ENCODE measurements around the gene LDLRAD4.

The LDLRAD4 gene

DNA sequence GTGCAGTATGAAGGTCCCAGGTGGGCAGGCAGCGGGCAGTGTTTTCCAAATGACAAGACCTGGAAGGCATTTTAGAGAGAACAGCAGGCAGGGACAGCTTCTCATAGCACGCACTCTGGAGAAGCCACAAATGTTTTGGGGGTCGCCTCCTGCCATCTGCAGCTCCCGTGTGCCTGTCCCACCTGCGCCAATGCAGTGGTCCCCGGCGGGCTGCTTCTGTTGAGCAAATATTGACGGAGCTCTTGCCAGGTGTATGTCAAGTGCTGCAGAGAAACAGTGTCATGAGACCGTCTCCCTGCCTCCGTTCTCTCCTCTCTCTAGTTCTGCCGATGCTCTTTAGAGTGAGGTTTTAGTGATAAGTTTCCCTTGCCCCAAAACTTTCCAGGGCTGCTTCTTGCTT lies 174.8 kb downstream of the LDLRAD4 start:
- no peak for DNase-seq

GRCh38 chr18:13394801-13395200 lies 176.2 kb downstream of the LDLRAD4 start:
- DNase-seq: no peak

- no peak for DNase-seq
Observed at GRCh38 chr18:13395577-13395976, 177.0 kb downstream of the LDLRAD4 start.

- no peak for DNase-seq
Observed at GRCh38 chr18:13397504-13398163, 179.1 kb downstream of the LDLRAD4 start.

GRCh38 chr18:13398631-13399030 lies 180.1 kb downstream of the LDLRAD4 start:
- no peak for DNase-seq

DNA sequence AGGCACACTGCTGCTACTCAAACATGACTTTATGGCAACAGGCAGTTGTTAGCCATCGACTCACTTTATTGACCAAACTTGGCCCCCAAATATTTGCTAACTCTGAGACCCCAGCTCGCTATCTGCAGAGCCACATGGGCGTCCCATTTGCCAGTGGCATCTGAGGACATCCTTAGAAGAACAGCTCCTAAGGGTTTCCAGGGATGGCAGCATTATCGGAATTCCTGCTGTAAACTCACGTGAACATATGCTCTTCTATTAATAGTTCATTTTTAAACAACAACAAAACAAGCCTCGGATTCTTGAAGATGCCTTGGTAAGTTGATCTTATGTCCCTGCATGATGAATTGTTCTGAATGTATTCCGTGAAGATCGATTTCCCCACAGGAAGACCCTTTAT lies 181.0 kb downstream of the LDLRAD4 start:
- no peak for DNase-seq

DNA sequence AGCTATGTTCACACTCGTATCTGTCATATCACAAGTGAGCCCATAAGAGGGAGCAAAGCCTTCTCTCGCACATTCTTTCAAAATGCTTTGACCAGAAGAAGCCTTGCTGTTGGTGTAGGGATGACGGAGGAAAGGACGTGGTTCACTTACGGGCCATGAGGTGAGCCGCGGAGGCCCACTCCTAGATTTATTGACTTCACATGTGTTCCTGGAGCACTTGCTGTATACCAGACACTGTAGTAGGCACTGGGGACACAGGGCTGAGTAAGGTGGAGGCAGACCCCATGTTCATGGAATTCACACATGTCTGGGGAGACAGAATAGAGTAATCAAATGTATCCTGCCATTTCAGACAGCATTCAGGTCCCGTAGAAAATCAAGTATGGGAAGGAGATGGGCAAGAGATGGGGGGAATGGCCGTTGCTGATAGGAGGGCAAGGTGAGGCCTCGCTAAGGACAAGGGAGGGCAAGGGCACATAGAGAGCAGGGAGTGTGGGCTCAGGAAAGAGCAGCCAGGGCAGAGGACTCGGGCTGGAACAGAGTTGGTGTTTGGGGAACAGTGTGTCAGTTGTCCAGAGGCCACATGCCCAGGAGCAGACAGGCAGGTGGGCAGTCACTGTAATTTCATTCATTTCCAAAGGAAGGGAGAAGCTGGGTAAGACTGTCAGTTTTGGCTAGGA lies 182.2 kb downstream of the LDLRAD4 start:
- no peak for DNase-seq

GRCh38 chr18:13401404-13401803 lies 182.8 kb downstream of the LDLRAD4 start:
- DNase-seq: no peak

- DNase-seq: no peak
Observed at GRCh38 chr18:13401826-13402225, 183.3 kb downstream of the LDLRAD4 start.

- no peak for DNase-seq
Observed at GRCh38 chr18:13403786-13404549, 185.4 kb downstream of the LDLRAD4 start.

- no peak for DNase-seq
Observed at GRCh38 chr18:13405305-13406038, 186.9 kb downstream of the LDLRAD4 start.

GRCh38 chr18:13406049-13406615 lies 187.6 kb downstream of the LDLRAD4 start:
- no peak for DNase-seq

- no peak for DNase-seq
Observed at GRCh38 chr18:13406736-13407135, 188.2 kb downstream of the LDLRAD4 start.

GRCh38 chr18:13407484-13407883 lies 188.9 kb downstream of the LDLRAD4 start:
- no peak for DNase-seq

GRCh38 chr18:13409026-13409425 lies 190.5 kb downstream of the LDLRAD4 start:
- no peak for DNase-seq

DNA sequence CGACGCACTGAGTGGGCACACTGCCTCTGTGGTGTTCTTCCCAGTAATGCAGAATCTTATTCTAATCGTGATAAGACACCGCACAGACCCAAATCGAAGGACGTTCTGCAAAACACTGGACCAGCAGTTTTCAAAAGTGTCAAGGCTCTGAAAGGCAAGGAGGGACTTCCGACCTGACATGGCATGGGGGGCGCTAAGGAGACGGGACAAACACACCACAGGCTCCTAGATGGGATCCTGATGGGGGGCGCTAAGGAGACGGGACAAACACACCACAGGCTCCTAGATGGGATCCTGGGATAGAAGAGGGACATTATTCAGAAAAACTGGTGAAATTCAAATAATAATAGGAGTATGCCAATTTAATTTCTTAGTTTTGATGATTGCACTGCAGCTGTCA lies 191.4 kb downstream of the LDLRAD4 start:
- DNase-seq: no peak

DNA sequence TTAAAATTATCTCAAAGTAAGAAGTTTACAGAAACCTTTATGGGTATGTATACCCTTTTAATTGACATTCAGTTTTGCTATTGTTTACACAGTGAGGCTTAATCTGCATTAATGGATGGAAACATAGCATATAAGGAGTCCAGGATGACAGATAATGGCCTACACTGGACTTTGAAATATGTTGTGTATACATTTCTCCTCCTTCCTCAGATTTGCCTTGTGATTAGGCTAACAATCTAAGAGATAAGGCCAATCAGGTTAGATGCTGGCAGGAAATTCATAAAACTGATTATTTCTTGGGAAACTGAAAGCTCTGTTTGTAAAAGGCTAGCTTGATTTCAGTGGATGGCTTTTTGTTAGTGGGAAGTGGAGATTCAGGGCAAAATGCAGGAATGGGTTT lies 191.9 kb downstream of the LDLRAD4 start:
- DNase-seq: no peak

GRCh38 chr18:13412017-13412416 lies 193.5 kb downstream of the LDLRAD4 start:
- no peak for DNase-seq

DNA sequence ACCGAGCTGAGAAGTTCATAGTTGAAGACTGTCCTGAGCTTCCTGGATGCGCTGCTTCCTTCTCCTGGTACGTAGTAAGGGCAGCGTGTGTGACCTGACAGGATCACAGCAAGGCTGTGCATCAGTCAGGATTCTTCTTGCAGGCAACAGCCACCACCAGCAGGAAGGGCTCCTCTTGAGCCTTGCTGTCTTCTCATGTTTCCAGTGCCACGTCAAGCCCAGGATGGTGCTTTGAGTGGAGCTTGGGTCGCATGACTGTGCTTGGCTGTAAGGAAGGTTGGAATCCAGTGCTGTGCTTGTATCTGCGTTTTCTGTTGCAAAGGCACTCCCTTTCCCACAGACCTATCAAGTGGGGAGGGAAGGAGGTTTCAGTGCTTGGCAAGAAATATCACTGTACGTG lies 194.3 kb downstream of the LDLRAD4 start:
- no peak for DNase-seq

DNA sequence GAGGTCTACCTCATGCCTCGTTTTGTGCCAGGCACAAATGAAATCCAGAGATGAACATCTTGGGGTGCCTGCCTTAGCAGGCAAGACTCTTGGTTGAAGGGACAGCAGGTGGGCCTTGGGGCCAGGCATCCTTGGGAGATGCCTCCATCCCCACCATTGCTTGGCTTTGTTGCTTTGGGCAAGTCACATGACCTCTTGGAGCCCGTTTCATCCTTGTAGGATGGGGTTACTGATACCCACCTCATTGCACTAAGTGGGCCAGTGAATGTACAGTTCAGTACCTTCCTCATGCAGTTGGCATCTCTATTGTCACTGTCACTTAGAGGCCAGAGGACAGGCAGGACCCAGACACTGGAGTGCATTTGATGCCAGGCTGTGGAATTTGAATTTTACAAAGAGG lies 195.5 kb downstream of the LDLRAD4 start:
- DNase-seq: no peak

DNA sequence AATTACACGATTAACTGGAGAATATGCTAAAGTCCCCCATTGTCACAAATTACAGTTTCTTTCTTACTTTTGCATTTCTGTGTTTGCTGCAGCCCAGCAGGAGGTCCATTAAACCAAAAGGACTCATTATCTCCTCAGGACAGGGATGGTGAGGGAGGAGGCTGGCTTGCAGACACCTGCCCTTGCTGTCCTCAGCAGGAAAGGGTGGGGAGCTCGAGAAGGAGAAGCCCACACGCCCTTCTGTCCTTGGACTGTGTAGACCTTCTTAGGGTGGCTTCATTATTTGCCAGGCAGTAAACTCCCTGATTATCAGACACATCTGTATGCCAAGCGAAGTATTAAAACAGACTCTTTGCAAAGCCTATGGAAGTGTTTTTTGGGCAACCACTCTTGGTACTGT lies 196.0 kb downstream of the LDLRAD4 start:
- DNase-seq: no peak

GRCh38 chr18:13415736-13416135 lies 197.2 kb downstream of the LDLRAD4 start:
- DNase-seq: no peak

DNA sequence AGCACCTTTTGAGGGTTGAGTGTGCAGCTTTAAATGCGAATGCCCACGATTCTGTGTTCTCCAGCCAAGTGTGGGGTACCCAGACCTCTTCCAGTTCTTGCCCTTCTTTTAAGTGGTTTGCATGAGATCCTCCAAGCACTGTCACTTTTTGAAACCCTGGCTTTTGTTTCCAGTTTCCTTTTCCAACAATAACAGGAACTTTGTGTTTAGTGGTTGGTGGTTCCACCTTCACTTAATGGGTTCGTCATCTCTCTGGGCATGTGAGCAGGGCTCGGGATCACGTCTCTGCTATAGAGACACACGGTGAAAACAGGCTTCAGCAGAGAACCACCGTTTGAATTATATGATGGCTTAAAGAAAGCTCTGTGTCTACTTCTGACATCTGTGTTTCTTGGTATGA lies 197.6 kb downstream of the LDLRAD4 start:
- no peak for DNase-seq
